HUES48 (cell line): ENCODE measurements around the gene MBIP.

Experiments used
- H3K27ac ChIP-seq: one replicate; pipeline ENCODE4 v1.7.0; 2013; ENCODE audit warnings: low read depth, low read length, inconsistent platforms
- H3K27me3 ChIP-seq: 2 replicates; pipeline ENCODE4 v1.6.1; 2013; ENCODE audit warnings: mild to moderate bottlenecking, low read length; ENCODE audit not compliant: control insufficient read depth, insufficient read depth
- H3K36me3 ChIP-seq: 2 replicates; pipeline ENCODE4 v1.6.1; 2013; ENCODE audit warnings: low read length; ENCODE audit not compliant: control insufficient read depth, insufficient read depth
- H3K4me1 ChIP-seq: 2 replicates; pipeline ENCODE4 v1.6.1; 2013; ENCODE audit warnings: mild to moderate bottlenecking, low read length; ENCODE audit not compliant: control insufficient read depth, insufficient read depth
- H3K4me3 ChIP-seq: 2 replicates; pipeline ENCODE4 v1.5.1; 2013; ENCODE audit warnings: mild to moderate bottlenecking, low read depth, low read length
- H3K9ac ChIP-seq: 2 replicates; pipeline ENCODE4 v1.6.1; 2013; ENCODE audit warnings: mild to moderate bottlenecking, low read depth, low read length, moderate library complexity
- H3K9me3 ChIP-seq: 2 replicates; pipeline ENCODE4 v1.6.1; 2013; ENCODE audit warnings: low read length; ENCODE audit not compliant: control insufficient read depth, insufficient read depth

MBIP gene

DNA sequence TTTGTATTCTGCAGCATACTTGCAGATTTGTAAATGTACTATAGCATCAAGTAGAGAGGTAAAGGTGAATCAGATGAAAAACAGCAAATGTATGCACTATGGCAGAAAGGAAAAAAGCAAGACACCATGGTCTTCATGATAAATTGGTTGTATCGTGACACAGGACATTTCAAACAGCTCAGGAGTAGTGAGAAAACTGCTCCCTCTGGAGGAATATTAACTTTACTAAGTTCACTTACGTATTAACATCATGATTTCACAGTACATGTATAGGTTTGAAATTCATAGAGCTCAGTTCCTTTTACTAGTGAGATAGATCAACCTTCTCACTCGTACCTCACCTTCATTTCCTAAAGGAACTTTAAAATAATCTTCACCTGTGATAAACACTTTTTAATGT is 6.5 kb downstream of the MBIP start:
- Histone ChIP-seq H3K4me3 (no peak overlapping the region), H3K9me3 (no peaks in the 10 kb centered on the region), H3K36me3 (peaks cover 34% of the 10 kb centered on the region), H3K27ac (no peak overlapping the region), H3K4me1 (peaks cover 31% of the 10 kb centered on the region), H3K27me3 (no peaks in the 10 kb centered on the region), H3K9ac (no peak overlapping the region)

GRCh38 chr14:36313206-36313605 is 7.2 kb downstream of the MBIP start:
- Histone ChIP-seq H3K27ac (peak overlapping the region; percentile 63), H3K4me3 (no peak overlapping the region), H3K9me3 (no peaks in the 10 kb centered on the region), H3K9ac (no peak overlapping the region), H3K36me3 (peaks cover 40% of the 10 kb centered on the region), H3K4me1 (peaks cover 26% of the 10 kb centered on the region), H3K27me3 (no peaks in the 10 kb centered on the region)

DNA sequence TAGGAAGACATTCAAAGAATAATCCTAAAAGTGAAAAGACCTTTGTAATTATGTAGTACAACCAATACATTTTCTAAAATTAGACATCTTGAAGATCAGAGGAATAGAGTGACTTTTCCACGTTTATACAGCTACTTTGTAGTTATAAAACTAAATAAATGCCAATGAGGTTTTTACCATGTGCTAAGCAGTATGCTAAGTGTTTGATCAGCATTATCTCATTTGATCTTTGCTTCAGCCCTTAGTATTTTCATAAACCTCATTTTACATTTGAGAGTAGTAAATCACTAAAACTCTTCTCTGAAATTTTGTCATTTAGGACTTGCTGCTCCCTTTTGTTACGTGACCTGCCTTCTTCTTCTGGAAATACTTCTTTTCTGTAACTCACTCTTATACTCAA is 13.6 kb downstream of the MBIP start:
- H3K4me1 ChIP-seq: no peaks in the 10 kb centered on the region
- no peak overlapping the region for H3K27ac ChIP-seq
- no peak overlapping the region for H3K4me3 ChIP-seq
- no peak overlapping the region for H3K9ac ChIP-seq
- no peaks in the 10 kb centered on the region for H3K9me3 ChIP-seq
- H3K27me3 ChIP-seq: no peaks in the 10 kb centered on the region
- H3K36me3 ChIP-seq: peaks cover 93% of the 10 kb centered on the region

DNA sequence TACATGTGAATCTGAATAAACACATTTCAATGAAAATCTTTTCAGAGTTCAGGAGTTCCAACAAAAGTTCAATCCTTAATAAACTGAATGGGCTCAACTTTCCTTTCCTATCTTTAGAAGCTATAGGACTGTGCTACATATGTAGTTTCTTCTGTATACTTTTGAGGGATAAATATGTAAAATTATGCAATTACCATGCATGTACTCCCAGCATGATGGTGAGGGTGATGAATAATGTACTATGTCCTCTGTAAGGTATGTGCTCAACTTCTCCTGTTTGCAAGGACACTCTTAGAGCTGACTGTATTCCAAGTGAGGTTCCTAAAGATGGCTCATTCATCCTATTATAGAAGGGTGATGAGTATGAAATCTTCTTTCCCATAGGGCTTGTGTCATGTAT is 15.5 kb downstream of the MBIP start:
- Histone ChIP-seq H3K9me3 (no peaks in the 10 kb centered on the region), H3K27ac (no peak overlapping the region), H3K4me1 (no peaks in the 10 kb centered on the region), H3K36me3 (peaks cover 93% of the 10 kb centered on the region), H3K9ac (no peak overlapping the region), H3K4me3 (no peak overlapping the region), H3K27me3 (no peaks in the 10 kb centered on the region)

DNA sequence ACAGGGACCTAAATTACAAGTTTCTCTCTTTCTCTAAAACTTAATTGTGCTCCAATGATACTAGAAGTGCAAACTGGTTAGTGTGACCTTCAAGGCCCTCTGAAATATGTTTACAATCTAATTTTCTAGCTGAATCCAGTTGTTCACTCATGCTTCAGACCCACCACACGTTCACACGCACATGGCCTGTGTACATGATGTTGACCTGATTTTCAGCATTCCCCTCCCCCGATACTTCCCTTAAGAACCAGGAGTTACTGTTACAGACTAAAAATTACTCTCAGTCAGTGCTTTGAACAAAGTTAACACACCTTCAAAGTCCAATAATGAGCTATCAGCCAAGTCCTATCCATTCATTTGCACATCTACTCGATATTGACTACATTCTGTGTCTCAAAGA is 16.5 kb downstream of the MBIP start:
- Histone ChIP-seq H3K4me1 (no peaks in the 10 kb centered on the region), H3K9me3 (no peaks in the 10 kb centered on the region), H3K36me3 (peaks cover 93% of the 10 kb centered on the region), H3K27me3 (no peaks in the 10 kb centered on the region), H3K4me3 (no peak overlapping the region), H3K9ac (no peak overlapping the region), H3K27ac (no peak overlapping the region)

- H3K27ac ChIP-seq: no peak overlapping the region
- H3K27me3 ChIP-seq: no peaks in the 10 kb centered on the region
- no peak overlapping the region for H3K9ac ChIP-seq
- H3K36me3 ChIP-seq: peaks cover 93% of the 10 kb centered on the region
- no peak overlapping the region for H3K4me3 ChIP-seq
- no peaks in the 10 kb centered on the region for H3K4me1 ChIP-seq
- no peaks in the 10 kb centered on the region for H3K9me3 ChIP-seq
These were observed 17.6 kb downstream of the MBIP start for GRCh38 chr14:36302823-36303222.

DNA sequence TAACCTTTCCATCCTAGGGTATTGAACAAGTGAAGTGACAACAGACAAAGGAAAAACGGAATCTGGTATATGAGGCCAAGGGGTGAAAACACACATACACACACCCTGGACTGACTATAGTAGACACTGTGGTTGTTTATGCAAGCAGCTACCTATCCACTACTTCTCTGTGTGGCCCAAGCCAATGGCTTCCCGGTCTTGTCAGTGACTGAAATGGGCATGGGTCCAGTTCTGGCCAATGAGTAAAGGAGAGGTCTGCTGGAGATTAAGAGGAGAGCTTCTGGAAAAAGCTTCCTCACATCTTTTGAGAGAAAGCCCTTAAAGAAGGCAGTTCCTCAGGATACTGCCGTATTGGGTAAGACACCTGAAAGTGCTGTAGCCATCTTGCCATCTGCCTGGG is 19.3 kb downstream of the MBIP start:
- no peak overlapping the region for H3K4me3 ChIP-seq
- no peaks in the 10 kb centered on the region for H3K9me3 ChIP-seq
- H3K36me3 ChIP-seq: peaks cover 91% of the 10 kb centered on the region
- H3K27me3 ChIP-seq: no peaks in the 10 kb centered on the region
- peaks cover 6% of the 10 kb centered on the region; the same call in 1 of the 2 replicates for H3K4me1 ChIP-seq
- H3K9ac ChIP-seq: no peak overlapping the region
- H3K27ac ChIP-seq: no peak overlapping the region

DNA sequence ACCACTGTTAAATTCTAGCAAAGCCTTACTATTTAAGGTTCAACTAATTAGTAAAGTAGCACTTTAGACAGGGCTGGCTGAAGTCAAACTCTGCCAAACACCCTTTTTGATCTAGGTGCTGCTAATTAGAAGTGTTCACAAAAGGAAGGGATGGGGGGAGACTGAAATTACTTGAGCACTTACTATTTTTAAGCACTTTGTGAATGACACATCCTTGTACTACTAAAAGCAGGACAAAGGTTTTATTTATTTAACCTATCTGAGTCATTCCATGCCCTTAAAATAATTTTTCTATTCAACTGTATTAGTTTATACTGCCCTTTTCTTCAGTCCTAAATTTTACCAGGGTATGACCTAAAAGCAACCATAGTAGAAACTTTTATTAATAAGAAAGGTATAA is 20.1 kb downstream of the MBIP start:
- Histone ChIP-seq H3K4me1 (peaks cover 14% of the 10 kb centered on the region), H3K27me3 (no peaks in the 10 kb centered on the region), H3K4me3 (no peak overlapping the region), H3K9me3 (no peaks in the 10 kb centered on the region), H3K9ac (no peak overlapping the region), H3K36me3 (peaks cover 84% of the 10 kb centered on the region), H3K27ac (no peak overlapping the region)

DNA sequence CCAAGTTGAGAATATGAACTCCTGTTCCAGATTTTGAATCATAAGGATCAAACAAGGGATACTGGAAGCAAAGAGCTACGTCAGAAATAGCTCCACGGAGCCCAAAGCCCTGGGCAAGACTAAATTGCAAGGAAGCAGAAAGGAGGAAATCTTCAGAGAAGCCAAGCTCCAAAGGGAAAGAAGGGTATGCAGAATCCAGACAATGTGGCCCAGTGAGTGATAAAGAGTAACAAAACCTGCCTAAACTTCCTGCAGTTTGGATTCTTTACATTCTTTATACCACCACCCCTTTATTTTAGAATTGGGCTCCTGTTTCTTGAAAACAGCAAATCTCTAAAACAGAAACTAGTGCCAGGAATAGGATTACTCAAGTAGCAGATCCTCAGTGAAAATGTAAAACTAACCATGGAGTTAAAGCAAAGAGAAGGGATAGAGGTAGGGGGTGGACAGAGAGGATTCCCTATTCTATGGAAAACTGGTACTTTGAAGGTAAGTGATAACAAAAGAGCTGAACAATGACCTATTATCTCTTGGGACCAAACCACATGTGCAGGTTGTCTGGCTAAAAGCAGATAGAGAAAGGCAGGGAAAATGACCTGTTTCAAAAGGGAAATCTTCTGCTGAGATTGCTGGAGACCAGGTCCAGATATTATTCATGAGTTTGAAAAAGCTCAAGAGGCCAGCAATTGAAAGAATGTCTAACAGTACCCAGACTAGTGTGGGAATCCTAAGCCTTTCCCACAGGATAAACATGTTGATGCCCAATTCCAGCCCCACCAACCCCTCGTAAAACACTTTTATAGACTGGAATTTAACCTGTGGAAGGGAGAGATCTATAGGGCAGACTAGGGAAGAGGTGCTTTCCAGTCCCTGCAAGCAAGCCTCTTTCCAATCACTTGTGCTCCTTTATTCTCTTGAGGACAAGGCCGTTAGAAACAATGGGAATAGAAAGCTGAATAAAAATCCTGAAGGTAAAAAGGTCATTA is 24.5 kb downstream of the MBIP start:
- H3K36me3 ChIP-seq: peaks cover 47% of the 10 kb centered on the region
- peaks cover 23% of the 10 kb centered on the region for H3K4me1 ChIP-seq
- peak overlapping the region; percentile 49 for H3K27ac ChIP-seq

DNA sequence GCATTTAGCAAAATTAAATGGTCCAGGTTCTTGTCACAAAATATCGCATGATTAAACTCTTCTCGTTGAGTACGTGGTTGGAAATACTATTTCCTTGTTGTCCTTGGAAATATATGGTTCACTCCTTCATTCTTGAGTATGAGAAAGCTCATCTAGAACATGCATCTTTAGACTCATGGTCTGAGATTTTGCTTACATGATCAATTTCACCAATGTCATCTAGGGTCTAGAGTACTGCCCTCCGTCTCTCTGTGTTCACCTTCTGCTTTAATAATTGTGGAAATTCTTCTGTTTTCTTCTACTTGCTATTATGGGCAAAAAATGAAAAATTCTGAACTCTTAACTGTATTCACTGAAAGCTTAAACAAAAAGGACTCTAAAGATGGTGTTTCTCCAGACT is 25.9 kb downstream of the MBIP start:
- Histone ChIP-seq H3K36me3 (peaks cover 33% of the 10 kb centered on the region), H3K4me1 (peaks cover 28% of the 10 kb centered on the region), H3K9ac (no peak overlapping the region), H3K4me3 (no peak overlapping the region), H3K27ac (no peak overlapping the region), H3K9me3 (no peaks in the 10 kb centered on the region), H3K27me3 (no peaks in the 10 kb centered on the region)

More for the DNA sequence above, 24.5 kb downstream of the MBIP start:
- H3K9me3 ChIP-seq: no peaks in the 10 kb centered on the region
- H3K27me3 ChIP-seq: no peaks in the 10 kb centered on the region
- H3K4me3 ChIP-seq: no peak overlapping the region
- no peak overlapping the region for H3K9ac ChIP-seq

GRCh38 chr14:36293824-36294223 is 26.6 kb downstream of the MBIP start:
- Histone ChIP-seq H3K27ac (no peak overlapping the region), H3K9ac (no peak overlapping the region), H3K4me3 (no peak overlapping the region), H3K27me3 (no peaks in the 10 kb centered on the region), H3K9me3 (no peaks in the 10 kb centered on the region), H3K4me1 (peaks cover 28% of the 10 kb centered on the region), H3K36me3 (peaks cover 26% of the 10 kb centered on the region)
